ENCODE results near the gene BCL2. TPM values are rescaled to one million over a fixed set of nuclear protein-coding genes. Genes with fewer than 3 reads are reported as not detected.
A peak's percentile ranks its signal among the peaks of the same experiment; 100 is the strongest.

The BCL2 gene
- total and polyA plus RNA-seq, 2 donors from 2014 or later, result 6.0 to 39.2 TPM

- Histone ChIP-seq H3K27me3 (ENCODE audit: control insufficient read depth, insufficient read depth, low read length) (no peaks in the 10 kb centered on the region), H3K27ac (ENCODE audit: low read depth in 2 of 2, low read length in 2 of 2) (no peak overlapping the region), H3K4me1 (ENCODE audit: control insufficient read depth in 2 of 3, insufficient read depth in 2 of 3, low read depth in 1 of 3, low read length in 3 of 3) (no peaks in the 10 kb centered on the region), H3K9me3 (ENCODE audit: control insufficient read depth in 2 of 3, insufficient read depth in 1 of 3, low read length in 3 of 3) (no peaks in the 10 kb centered on the region), H3K9ac (ENCODE audit: low read length in 3 of 3) (no peak overlapping the region), H3K36me3 (ENCODE audit: control insufficient read depth in 2 of 3, insufficient read depth in 3 of 3, low read length in 3 of 3) (no peaks in the 10 kb centered on the region), H3K4me3 (ENCODE audit: low read length in 3 of 3) (no peak overlapping the region)
- no peak for TF ChIP-seq CTCF (IDR thresholded peaks at IDR 0.05; ENCODE audit: borderline replicate concordance, extremely low read depth, insufficient read depth)
- intact Hi-C loops (cut with DNase I), result no loop called here
- no peak for DNase-seq
- peak; percentile 3 for FAIRE-seq
Observed at GRCh38 chr18:63287691-63288220, 31.8 kb downstream of the BCL2 start.

DNA sequence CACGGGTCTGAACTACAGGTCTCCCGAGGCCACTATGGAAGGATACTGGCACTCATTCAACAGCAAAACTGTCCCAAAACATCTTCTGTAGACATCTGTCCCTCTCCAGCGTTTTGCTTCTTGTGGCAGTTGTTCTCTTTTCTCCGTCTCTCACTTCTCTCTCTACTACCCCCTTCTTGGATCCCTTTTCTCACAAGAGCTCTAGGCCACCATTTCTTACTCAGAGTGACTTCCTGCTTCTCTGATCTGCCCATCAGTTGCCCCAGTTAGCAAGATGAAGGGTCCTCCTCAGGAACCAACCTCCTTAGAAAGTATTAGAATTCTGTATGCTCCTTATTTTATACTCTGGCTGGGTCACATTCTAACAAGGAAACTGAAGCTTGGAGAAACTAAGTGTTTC, 32.6 kb downstream of the BCL2 start:
- H3K9me3 ChIP-seq (ENCODE audit: control insufficient read depth in 2 of 3, insufficient read depth in 1 of 3, low read length in 3 of 3), result no peaks in the 10 kb centered on the region
- intact Hi-C loops (cut with DNase I), result no loop called here
- no peaks in the 10 kb centered on the region for H3K27me3 ChIP-seq (ENCODE audit: control insufficient read depth, insufficient read depth, low read length)
- no peak overlapping the region for H3K9ac ChIP-seq (ENCODE audit: low read length in 3 of 3)
- no peak for TF ChIP-seq CTCF (IDR thresholded peaks at IDR 0.05; ENCODE audit: borderline replicate concordance, extremely low read depth, insufficient read depth)
- H3K27ac ChIP-seq (ENCODE audit: low read depth in 2 of 2, low read length in 2 of 2), result no peak overlapping the region
- FAIRE-seq, result no peak
- no peak overlapping the region for H3K4me3 ChIP-seq (ENCODE audit: low read length in 3 of 3)
- H3K4me1 ChIP-seq (ENCODE audit: control insufficient read depth in 2 of 3, insufficient read depth in 2 of 3, low read depth in 1 of 3, low read length in 3 of 3), result no peaks in the 10 kb centered on the region
- H3K36me3 ChIP-seq (ENCODE audit: control insufficient read depth in 2 of 3, insufficient read depth in 3 of 3, low read length in 3 of 3), result no peaks in the 10 kb centered on the region
- DNase-seq, result no peak

DNA sequence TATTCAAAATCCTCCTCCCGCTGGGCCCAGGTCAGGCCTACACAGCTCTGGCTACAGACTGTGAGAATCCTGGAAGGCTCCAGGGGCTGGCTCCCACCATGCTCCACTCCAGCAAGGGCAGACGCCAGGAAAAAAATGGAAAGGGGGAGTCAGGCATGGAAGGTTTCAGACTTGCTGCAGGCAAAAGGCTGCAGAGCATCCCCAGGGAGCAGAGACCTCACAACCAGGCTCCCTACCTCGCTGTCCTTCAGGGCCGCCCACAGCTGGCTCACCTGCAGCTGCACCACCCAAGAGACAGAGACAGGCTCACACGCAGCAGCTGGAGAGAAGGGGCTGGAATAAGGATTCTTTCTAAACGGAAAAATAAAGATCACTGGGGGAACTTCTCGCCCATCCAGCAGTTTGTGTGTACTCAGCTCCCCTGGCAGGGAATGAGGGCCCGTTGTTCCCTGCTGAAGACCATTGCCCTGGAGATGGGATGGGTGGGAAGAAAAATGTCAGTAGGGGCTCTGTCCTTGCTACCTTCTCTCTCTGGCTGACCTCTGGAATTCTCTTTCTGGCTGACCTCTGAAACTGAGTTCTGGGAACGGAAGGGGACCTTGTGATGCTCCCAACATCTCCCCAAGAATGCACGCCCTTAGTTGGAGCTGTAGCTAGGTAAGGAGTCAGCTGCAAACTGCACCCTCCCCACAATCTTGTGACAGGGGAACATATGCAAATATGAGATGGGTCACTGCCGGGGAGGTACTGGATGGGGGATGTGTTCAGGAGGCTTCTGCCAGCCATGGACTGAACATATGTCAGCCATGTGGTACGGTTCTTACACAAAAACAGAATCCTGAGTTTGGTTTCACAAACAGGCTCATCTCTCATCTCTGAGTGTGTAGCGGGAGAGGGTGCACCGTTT, 34.5 kb downstream of the BCL2 start:
- no peaks in the 10 kb centered on the region for H3K36me3 ChIP-seq (ENCODE audit: control insufficient read depth in 2 of 3, insufficient read depth in 3 of 3, low read length in 3 of 3)
- no peaks in the 10 kb centered on the region for H3K9me3 ChIP-seq (ENCODE audit: control insufficient read depth in 2 of 3, insufficient read depth in 1 of 3, low read length in 3 of 3)
- no peak overlapping the region for H3K4me3 ChIP-seq (ENCODE audit: low read length in 3 of 3)
- FAIRE-seq (no peak), DNase-seq (no peak)
- TF ChIP-seq CTCF (IDR thresholded peaks at IDR 0.05; ENCODE audit: borderline replicate concordance, extremely low read depth, insufficient read depth), result no peak
- intact Hi-C loops (cut with DNase I), result no loop called here
- no peaks in the 10 kb centered on the region for H3K27me3 ChIP-seq (ENCODE audit: control insufficient read depth, insufficient read depth, low read length)
- no peak overlapping the region for H3K9ac ChIP-seq (ENCODE audit: low read length in 3 of 3)
- H3K27ac ChIP-seq (ENCODE audit: low read depth in 2 of 2, low read length in 2 of 2), result no peak overlapping the region
- H3K4me1 ChIP-seq (ENCODE audit: control insufficient read depth in 2 of 3, insufficient read depth in 2 of 3, low read depth in 1 of 3, low read length in 3 of 3), result no peaks in the 10 kb centered on the region
